ENCODE data around the gene P3H1.

DNA sequence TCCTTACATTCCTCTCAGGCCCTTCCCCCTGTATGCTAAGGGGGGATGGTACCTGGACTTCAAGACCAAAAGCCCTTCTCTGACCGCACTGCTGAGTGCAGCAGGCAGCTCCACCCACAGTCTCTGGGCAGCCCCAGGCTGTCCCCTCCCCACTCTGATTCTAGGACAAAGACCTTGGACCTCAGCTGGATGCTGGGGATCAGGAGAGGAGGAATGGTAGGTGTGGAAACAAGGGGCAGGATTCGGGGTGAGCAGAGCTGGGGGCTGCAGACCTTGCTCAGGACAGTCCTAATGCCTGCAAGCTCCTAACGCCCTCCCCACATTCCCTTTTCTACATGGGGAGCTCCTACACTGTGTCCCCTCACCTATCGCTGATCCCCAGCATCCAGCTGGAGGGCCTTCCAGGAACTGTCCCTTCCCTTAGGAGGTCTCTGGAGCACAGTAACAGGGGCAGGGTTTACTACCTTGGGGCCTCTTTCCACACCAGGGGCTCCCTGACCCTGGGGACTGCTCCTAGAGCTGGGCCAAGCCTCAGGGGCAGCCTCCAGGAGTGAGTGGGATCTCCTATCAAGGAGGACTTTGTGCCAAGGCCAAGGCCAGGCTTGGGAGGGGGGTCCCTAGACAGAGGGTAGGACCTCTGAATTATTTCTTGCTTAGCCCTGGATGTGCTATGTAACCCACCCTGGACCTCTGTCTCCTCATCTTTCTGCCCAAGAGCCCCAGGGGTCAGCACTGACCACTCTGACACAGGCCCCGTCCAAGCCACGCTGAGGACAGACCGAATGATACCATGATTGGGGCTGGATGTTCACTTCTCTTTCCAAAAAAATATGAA lies 32.4 kb downstream of the P3H1 start:
- TF ChIP-seq POLR2A (IDR thresholded peaks at IDR 0.05; ENCODE audit: extremely low read depth, insufficient read length) = no peak
- TF ChIP-seq, protein P1, sequence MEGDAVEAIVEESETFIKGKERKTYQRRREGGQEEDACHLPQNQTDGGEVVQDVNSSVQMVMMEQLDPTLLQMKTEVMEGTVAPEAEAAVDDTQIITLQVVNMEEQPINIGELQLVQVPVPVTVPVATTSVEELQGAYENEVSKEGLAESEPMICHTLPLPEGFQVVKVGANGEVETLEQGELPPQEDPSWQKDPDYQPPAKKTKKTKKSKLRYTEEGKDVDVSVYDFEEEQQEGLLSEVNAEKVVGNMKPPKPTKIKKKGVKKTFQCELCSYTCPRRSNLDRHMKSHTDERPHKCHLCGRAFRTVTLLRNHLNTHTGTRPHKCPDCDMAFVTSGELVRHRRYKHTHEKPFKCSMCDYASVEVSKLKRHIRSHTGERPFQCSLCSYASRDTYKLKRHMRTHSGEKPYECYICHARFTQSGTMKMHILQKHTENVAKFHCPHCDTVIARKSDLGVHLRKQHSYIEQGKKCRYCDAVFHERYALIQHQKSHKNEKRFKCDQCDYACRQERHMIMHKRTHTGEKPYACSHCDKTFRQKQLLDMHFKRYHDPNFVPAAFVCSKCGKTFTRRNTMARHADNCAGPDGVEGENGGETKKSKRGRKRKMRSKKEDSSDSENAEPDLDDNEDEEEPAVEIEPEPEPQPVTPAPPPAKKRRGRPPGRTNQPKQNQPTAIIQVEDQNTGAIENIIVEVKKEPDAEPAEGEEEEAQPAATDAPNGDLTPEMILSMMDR (IDR thresholded peaks at IDR 0.05; ENCODE audit: low read depth, low read length) = no peak

Measured in NB4 (cell line).